Measurements from ENCODE around the gene SLC35D1.

Gene SLC35D1

DNA sequence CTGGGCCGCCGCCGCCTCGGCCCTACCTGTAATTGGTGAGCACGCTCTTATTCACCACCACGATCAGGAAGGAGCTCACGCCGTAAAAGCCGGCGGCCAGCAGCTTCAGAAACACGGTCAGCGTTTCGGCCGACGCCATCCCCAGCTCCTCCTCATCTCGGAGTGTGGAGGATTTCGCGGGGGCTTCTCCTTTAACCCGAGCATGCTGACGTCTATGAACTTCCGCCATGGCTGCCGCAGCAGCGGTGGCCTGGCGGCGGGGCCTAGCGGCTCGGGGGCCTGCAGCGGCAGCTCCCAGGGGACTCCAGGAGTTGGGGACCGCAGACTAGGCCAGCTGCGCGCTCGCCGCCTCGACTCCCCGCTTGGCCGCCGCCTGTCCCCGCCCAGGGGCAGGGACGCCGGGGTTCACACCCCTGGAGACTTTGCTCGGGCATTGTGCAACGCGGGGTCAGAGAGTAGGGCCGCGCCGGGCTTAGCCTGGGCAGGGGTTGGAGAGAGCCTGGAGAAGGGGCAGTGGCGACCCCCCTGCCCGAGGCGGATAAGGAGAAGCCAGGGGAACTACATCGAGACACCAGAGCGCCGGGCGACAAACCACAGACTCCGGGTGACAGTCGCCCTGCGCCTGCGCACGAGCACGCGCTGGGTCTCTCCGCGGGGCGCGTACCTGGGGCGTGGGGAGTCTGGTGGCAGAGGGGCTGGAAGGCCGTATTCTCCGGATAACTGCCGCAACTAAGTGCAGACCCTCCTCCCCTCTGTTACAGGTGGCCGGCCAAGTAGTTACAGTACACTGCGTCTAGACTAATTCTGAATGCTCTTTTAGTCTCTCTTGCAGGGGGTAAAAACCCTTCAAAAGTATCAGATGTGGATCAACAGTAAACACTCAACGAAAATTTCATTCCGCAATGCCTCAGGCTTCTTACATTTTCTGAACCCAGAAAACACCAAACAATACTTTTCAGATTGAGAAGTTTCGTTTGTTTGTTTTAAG lies at the start of gene SLC35D1:
Gene SLC35D1, minus strand, starts transcription at position 364 of the 988 bp plus-strand sequence. Its CDS starts 135 bp downstream, at position 229.
- peak; percentile 83 for ATAC-seq
- TF ChIP-seq RARB (CRISPR knock-in tag; IDR thresholded peaks at IDR 0.05) = no peak
- 0 out of 2 replicates have a peak, but pooled peaks have one; percentile 24 for TF ChIP-seq ZFP3 (CRISPR knock-in tag; IDR thresholded peaks at IDR 0.05)
- TF ChIP-seq, protein P1, sequence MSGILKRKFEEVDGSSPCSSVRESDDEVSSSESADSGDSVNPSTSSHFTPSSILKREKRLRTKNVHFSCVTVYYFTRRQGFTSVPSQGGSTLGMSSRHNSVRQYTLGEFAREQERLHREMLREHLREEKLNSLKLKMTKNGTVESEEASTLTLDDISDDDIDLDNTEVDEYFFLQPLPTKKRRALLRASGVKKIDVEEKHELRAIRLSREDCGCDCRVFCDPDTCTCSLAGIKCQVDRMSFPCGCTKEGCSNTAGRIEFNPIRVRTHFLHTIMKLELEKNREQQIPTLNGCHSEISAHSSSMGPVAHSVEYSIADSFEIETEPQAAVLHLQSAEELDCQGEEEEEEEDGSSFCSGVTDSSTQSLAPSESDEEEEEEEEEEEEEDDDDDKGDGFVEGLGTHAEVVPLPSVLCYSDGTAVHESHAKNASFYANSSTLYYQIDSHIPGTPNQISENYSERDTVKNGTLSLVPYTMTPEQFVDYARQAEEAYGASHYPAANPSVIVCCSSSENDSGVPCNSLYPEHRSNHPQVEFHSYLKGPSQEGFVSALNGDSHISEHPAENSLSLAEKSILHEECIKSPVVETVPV (CRISPR knock-in tag; IDR thresholded peaks at IDR 0.05) = no peak

DNA sequence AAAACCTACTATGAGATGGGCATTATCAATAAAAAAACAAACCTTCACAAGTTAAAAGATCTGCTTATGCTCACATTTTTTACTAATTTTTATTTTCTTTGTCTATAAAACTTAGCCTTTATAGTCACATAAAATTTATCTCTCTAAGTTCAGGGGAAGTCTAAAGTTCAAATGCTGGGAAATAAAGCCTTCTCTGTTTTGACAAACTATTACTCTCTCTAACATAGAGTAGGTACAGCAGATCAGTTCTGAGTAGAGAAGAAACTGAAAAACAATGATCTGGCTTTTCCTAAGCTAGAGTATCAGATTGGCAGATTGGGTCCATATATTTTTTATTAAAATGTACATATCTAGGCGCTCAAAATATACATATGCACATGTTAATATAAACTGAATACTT lies 49.6 kb upstream of the SLC35D1 start:
- TF ChIP-seq, protein P2, sequence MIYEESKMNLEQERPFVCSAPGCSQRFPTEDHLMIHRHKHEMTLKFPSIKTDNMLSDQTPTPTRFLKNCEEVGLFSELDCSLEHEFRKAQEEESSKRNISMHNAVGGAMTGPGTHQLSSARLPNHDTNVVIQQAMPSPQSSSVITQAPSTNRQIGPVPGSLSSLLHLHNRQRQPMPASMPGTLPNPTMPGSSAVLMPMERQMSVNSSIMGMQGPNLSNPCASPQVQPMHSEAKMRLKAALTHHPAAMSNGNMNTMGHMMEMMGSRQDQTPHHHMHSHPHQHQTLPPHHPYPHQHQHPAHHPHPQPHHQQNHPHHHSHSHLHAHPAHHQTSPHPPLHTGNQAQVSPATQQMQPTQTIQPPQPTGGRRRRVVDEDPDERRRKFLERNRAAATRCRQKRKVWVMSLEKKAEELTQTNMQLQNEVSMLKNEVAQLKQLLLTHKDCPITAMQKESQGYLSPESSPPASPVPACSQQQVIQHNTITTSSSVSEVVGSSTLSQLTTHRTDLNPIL (CRISPR knock-in tag; IDR thresholded peaks at IDR 0.05; ENCODE audit: low read depth) = no peak
- TF ChIP-seq, protein P3, sequence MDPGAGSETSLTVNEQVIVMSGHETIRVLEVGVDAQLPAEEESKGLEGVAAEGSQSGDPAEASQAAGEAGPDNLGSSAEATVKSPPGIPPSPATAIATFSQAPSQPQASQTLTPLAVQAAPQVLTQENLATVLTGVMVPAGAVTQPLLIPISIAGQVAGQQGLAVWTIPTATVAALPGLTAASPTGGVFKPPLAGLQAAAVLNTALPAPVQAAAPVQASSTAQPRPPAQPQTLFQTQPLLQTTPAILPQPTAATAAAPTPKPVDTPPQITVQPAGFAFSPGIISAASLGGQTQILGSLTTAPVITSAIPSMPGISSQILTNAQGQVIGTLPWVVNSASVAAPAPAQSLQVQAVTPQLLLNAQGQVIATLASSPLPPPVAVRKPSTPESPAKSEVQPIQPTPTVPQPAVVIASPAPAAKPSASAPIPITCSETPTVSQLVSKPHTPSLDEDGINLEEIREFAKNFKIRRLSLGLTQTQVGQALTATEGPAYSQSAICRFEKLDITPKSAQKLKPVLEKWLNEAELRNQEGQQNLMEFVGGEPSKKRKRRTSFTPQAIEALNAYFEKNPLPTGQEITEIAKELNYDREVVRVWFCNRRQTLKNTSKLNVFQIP (CRISPR knock-in tag; IDR thresholded peaks at IDR 0.05; ENCODE audit: borderline replicate concordance, low read depth) = no peak
- TF ChIP-seq ZNF565 (CRISPR knock-in tag; conservative IDR thresholded peaks at IDR 0.05; ENCODE audit: low read depth) (no peak), BACH2 (CRISPR knock-in tag; IDR thresholded peaks at IDR 0.05; ENCODE audit: borderline replicate concordance) (no peak), CSDC2 (CRISPR knock-in tag; IDR thresholded peaks at IDR 0.05) (no peak), PPARA (CRISPR knock-in tag; IDR thresholded peaks at IDR 0.05; ENCODE audit: borderline replicate concordance) (no peak), TCF4 (CRISPR knock-in tag; IDR thresholded peaks at IDR 0.05; ENCODE audit: borderline replicate concordance) (no peak), ZNF70 (CRISPR knock-in tag; IDR thresholded peaks at IDR 0.05) (no peak), ESRRG (CRISPR knock-in tag; IDR thresholded peaks at IDR 0.05) (no peak), ARNTL (CRISPR knock-in tag; IDR thresholded peaks at IDR 0.05; ENCODE audit: borderline replicate concordance, low read depth) (no peak), SNAI2 (CRISPR knock-in tag; IDR thresholded peaks at IDR 0.05) (no peak)
- TF ChIP-seq, protein P4, sequence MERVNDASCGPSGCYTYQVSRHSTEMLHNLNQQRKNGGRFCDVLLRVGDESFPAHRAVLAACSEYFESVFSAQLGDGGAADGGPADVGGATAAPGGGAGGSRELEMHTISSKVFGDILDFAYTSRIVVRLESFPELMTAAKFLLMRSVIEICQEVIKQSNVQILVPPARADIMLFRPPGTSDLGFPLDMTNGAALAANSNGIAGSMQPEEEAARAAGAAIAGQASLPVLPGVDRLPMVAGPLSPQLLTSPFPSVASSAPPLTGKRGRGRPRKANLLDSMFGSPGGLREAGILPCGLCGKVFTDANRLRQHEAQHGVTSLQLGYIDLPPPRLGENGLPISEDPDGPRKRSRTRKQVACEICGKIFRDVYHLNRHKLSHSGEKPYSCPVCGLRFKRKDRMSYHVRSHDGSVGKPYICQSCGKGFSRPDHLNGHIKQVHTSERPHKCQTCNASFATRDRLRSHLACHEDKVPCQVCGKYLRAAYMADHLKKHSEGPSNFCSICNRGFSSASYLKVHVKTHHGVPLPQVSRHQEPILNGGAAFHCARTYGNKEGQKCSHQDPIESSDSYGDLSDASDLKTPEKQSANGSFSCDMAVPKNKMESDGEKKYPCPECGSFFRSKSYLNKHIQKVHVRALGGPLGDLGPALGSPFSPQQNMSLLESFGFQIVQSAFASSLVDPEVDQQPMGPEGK (CRISPR knock-in tag; IDR thresholded peaks at IDR 0.05; ENCODE audit: borderline replicate concordance) = no peak
- TF ChIP-seq, protein P5, sequence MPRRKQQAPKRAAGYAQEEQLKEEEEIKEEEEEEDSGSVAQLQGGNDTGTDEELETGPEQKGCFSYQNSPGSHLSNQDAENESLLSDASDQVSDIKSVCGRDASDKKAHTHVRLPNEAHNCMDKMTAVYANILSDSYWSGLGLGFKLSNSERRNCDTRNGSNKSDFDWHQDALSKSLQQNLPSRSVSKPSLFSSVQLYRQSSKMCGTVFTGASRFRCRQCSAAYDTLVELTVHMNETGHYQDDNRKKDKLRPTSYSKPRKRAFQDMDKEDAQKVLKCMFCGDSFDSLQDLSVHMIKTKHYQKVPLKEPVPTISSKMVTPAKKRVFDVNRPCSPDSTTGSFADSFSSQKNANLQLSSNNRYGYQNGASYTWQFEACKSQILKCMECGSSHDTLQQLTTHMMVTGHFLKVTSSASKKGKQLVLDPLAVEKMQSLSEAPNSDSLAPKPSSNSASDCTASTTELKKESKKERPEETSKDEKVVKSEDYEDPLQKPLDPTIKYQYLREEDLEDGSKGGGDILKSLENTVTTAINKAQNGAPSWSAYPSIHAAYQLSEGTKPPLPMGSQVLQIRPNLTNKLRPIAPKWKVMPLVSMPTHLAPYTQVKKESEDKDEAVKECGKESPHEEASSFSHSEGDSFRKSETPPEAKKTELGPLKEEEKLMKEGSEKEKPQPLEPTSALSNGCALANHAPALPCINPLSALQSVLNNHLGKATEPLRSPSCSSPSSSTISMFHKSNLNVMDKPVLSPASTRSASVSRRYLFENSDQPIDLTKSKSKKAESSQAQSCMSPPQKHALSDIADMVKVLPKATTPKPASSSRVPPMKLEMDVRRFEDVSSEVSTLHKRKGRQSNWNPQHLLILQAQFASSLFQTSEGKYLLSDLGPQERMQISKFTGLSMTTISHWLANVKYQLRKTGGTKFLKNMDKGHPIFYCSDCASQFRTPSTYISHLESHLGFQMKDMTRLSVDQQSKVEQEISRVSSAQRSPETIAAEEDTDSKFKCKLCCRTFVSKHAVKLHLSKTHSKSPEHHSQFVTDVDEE (CRISPR knock-in tag; IDR thresholded peaks at IDR 0.05) = no peak
- no peak for ATAC-seq

DNA sequence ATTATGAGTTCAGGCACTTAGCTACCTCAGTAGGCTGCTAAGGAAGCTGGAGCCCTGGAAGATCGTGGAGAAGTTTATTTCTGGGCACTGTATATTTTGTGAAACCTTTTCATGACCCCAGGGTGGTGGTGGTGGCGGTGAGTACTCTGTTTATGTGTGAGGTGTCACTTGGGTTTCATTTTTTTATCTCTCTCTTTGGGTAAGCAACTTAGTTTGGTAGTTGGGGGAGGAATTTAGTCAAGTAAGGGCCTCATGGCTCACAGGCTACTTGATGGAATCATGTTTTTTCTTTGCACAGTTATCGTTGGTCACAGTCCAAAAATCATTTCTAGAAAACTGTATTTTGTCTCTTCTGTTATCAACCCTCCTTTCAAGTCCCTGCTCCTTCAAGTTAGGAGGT lies 46.9 kb upstream of the SLC35D1 start:
- TF ChIP-seq ARNTL (CRISPR knock-in tag; IDR thresholded peaks at IDR 0.05; ENCODE audit: borderline replicate concordance, low read depth) (no peak), OSR1 (CRISPR knock-in tag; IDR thresholded peaks at IDR 0.05) (no peak), TCF4 (CRISPR knock-in tag; IDR thresholded peaks at IDR 0.05; ENCODE audit: borderline replicate concordance) (no peak), TOX (CRISPR knock-in tag; IDR thresholded peaks at IDR 0.05; ENCODE audit: borderline replicate concordance) (no peak), PPARA (CRISPR knock-in tag; IDR thresholded peaks at IDR 0.05; ENCODE audit: borderline replicate concordance) (no peak), CSDC2 (CRISPR knock-in tag; IDR thresholded peaks at IDR 0.05) (no peak), RARB (CRISPR knock-in tag; IDR thresholded peaks at IDR 0.05) (no peak), ZFP30 (CRISPR knock-in tag; IDR thresholded peaks at IDR 0.05) (no peak), ZNF8 (CRISPR knock-in tag; IDR thresholded peaks at IDR 0.05) (no peak), GLIS3 (CRISPR knock-in tag; IDR thresholded peaks at IDR 0.05) (no peak), SNAI2 (CRISPR knock-in tag; IDR thresholded peaks at IDR 0.05) (no peak), ESRRG (CRISPR knock-in tag; IDR thresholded peaks at IDR 0.05) (no peak), ISL1 (CRISPR knock-in tag; IDR thresholded peaks at IDR 0.05) (no peak), ZC3H10 (CRISPR knock-in tag; IDR thresholded peaks at IDR 0.05) (no peak)
- TF ChIP-seq, protein P3 (CRISPR knock-in tag; IDR thresholded peaks at IDR 0.05; ENCODE audit: borderline replicate concordance, low read depth) = no peak
- TF ChIP-seq, protein P4 (CRISPR knock-in tag; IDR thresholded peaks at IDR 0.05; ENCODE audit: borderline replicate concordance) = no peak

More for the DNA sequence above, 46.9 kb upstream of the SLC35D1 start:
- ATAC-seq = no peak

Data from SK-N-SH treated with all-trans-retinoic acid at 6 μM for 48 hours (cell line).